Measurements from ENCODE around the gene PTPRJ.

PTPRJ gene

GRCh38 chr11:48078689-48079088 lies 98.3 kb downstream of the PTPRJ start:
- DNase-seq, result no peak

- DNase-seq, result no peak
Measured at GRCh38 chr11:48079596-48079995, 99.2 kb downstream of the PTPRJ start.

GRCh38 chr11:48080301-48080861 lies 100.0 kb downstream of the PTPRJ start:
- DNase-seq, result no peak

- no peak for DNase-seq
Measured at GRCh38 chr11:48081151-48082010, 101.0 kb downstream of the PTPRJ start.

- DNase-seq, result no peak
Measured at GRCh38 chr11:48082771-48083170, 102.4 kb downstream of the PTPRJ start.

- no peak for DNase-seq
Measured at GRCh38 chr11:48083421-48083820, 103.1 kb downstream of the PTPRJ start.

- DNase-seq, result no peak
Measured at GRCh38 chr11:48085688-48086087, 105.3 kb downstream of the PTPRJ start.

GRCh38 chr11:48087422-48087821 lies 107.1 kb downstream of the PTPRJ start:
- no peak for DNase-seq

GRCh38 chr11:48087974-48088681 lies 107.8 kb downstream of the PTPRJ start:
- no peak for DNase-seq

GRCh38 chr11:48088682-48089050 lies 108.3 kb downstream of the PTPRJ start:
- no peak for DNase-seq

- no peak for DNase-seq
Measured at GRCh38 chr11:48090174-48090573, 109.8 kb downstream of the PTPRJ start.

GRCh38 chr11:48091426-48092102 lies 111.2 kb downstream of the PTPRJ start:
- no peak for DNase-seq

- DNase-seq, result no peak
Measured at GRCh38 chr11:48093323-48093722, 113.0 kb downstream of the PTPRJ start.

- no peak for DNase-seq
Measured at GRCh38 chr11:48093795-48094642, 113.7 kb downstream of the PTPRJ start.

GRCh38 chr11:48094643-48095339 lies 114.4 kb downstream of the PTPRJ start:
- no peak for DNase-seq

GRCh38 chr11:48095779-48096470 lies 115.6 kb downstream of the PTPRJ start:
- DNase-seq, result no peak

- no peak for DNase-seq
Measured at GRCh38 chr11:48096588-48097525, 116.5 kb downstream of the PTPRJ start.

- DNase-seq, result no peak
Measured at GRCh38 chr11:48098024-48098423, 117.7 kb downstream of the PTPRJ start.

- no peak for DNase-seq
Measured at GRCh38 chr11:48099916-48100446, 119.6 kb downstream of the PTPRJ start.
